ENCODE measurements around the gene CDK5RAP2.
"Not testable (repeated sequence)": the region's sequence is repeated elsewhere in the genome, so short reads cannot be mapped to it uniquely, and the experiment has no call there.

CDK5RAP2 gene

DNA sequence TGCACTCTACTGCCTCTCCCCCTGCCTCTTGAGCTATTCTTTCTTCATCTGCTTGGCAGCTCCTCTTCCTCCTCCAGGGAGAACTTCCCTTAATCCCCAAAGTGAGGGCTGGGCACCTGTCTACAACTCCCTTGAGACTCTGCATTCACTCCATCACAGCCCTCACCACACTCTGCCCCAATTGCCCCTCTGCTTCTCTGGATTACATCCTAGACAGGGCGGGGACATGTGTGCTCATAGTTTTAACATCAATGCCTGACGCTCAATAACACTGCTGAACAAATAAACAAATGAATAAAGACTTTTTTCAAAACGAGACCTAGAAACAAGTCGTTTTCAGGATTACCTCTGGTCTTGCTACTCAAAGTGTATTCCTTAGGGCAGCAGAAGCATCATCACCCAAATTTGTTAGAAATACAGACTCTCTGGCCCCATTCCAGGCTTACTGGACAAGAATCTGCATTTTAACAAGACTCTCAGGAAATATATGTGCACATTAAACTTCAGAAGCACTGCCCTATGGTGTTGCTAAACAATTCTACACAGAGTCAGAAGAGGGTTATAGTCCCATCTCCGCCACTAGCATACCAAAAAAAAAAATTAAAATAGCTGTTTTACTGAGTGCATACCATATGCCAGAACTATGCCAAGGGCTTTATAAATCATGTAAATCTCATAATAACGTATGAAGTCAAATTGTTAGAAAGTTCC is 115.6 kb downstream of the CDK5RAP2 start:
- no peak for DNase-seq

- DNase-seq, result no peak
Measured at GRCh38 chr9:120463765-120464164, 116.2 kb downstream of the CDK5RAP2 start.

DNA sequence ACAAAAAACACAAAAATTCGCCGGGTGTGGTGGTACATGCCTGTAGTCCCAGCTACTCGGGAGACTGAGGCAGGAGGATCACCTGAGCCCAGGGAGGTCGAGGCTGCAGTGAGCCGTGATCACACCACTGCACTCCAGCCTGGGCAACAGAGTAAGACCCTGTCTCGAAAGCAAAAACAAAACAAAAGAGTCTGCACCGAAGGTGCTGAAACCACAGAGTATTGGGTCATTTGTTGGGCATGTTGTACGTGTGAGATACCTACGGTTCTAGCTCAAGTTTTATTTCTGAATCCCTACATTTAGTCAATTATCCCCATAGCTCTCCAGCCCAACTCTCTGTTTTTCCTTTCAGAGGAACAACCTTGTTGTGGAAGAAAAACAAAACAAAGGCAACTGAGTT is 118.3 kb downstream of the CDK5RAP2 start:
- not testable (repeated sequence) for DNase-seq

DNA sequence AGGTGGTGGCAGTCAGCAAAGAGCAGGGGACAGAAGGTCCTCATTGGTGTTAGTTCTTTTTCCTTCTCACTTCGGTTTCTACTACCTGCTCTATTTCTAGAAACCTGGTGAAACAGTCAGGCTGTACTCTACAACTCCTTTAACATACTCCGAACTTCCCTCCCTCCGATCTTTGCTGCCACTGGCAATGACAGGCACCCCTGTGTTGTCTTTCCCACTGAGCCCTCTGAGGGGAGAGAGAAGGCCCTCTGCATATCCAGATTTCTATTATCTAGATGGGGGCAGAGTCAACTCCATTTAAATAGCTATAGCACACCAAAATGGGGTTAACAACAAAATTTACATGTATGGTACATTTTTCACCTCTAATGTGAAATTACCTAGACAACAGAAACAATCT is 123.7 kb downstream of the CDK5RAP2 start:
- no peak for DNase-seq

- DNase-seq, result no peak
Measured at GRCh38 chr9:120454467-120454866, 125.5 kb downstream of the CDK5RAP2 start.

DNA sequence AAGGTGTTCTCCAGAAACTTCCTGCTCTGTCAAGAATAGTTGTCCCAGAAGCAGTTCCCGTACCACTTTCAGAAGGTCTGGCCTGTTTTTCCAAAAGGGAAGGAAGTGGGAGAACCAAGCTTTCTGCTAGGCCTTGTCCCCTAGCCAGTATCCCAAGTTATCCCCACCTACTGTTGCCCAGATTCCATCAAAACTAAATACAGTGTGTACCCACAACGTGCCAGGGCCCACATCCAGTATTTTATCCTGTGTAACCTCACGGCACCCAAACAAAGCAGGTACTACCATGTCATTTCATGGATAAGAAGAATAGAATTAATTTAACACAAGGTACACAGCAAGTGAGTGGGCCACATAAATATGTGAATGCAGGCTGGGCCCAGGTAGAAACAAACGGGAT is 126.2 kb downstream of the CDK5RAP2 start:
- DNase-seq, result no peak

DNA sequence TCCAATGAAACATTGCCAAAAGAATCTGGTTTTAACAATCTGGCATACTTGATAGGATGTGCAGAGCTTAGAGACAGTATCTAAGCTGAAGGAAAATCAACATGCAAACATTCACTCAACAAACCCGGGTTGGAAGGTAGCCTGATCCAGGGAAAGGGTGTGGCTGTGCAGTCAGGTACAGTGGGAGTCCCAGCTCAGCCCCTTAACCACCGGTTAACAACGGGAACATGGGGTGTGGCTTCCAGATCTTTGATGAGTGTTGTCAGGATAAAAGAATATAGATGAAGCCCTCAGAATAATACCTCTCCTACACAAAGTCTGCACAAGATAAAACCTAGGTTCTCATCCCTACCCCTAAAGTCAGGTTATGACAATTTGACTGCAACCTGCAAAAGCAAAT is 127.3 kb downstream of the CDK5RAP2 start:
- no peak for DNase-seq

GRCh38 chr9:120450916-120451315 is 129.1 kb downstream of the CDK5RAP2 start:
- DNase-seq, result no peak

DNA sequence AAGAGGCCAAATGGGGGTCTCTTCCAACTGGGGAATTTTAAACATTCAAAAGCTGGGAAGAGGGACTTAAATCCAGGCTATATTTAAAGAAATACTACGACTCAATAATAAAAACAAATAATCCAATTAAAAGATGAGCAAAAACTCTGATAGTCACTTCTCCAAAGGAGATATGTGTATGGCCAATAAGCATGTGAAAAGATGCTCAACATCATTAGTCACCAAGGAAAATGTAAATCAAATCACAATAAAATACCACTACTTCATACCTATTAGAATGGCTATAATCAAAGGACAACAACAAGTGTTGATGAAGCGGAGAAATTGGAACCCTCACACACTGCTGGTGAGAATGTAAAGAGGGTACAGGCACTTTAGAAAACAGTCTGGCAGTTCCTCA is 130.4 kb downstream of the CDK5RAP2 start:
- no peak for DNase-seq

- DNase-seq, result no peak
Measured at GRCh38 chr9:120447959-120448500, 131.9 kb downstream of the CDK5RAP2 start.

- no peak for DNase-seq
Measured at GRCh38 chr9:120446671-120447070, 133.3 kb downstream of the CDK5RAP2 start.

DNA sequence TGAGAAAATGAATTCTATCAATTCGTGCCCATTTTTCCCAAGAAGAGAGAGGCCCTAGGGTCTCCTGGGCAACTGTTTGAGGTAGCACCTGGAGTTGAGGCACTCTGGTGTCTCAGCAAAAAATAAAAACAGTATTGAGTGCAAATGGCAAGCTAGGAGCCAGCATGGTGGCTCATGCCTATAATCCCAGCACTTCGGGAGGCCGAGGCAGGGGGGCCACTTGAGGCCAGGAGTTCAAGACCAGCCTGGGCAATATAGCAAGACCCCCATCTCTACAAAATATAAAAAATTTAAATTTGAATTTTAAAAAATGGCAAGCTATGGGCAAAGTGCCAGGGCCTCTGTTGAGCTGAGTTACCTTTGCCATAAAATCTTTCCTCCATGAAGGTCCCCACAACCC is 136.0 kb downstream of the CDK5RAP2 start:
- no peak for DNase-seq

- no peak for DNase-seq
Measured at GRCh38 chr9:120443489-120443888, 136.5 kb downstream of the CDK5RAP2 start.

DNA sequence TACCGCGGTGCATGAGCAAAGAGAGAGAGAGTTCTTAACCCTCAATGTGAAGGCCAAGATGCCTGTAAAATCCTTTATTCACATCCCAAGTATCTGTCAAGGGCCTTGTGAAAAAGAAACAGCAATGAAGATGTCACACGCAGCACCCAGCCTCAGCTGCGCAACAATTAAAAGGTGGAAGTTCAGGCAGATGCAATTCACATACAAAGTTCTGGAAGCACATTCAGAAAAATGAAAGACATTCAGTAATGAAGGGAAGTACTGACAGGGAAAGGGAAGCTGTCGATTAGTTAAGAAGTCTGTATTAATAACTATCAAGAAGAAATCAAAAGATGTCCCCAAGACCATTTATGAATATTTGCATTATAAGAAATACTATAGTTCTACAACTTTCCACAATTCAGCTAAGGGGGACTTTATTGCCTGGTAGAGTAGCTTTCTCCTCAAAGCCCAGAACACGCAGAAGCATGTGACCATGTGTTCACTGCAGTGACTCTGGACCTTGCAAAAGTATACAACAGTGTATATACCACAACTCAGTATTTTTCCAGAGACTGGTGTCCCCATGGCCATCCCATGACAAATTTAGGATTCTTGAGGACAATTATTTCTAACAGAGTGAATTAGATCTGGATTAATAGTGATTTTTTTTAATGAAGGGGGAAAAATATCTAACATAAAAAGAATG is 137.5 kb downstream of the CDK5RAP2 start:
- no peak for DNase-seq

DNA sequence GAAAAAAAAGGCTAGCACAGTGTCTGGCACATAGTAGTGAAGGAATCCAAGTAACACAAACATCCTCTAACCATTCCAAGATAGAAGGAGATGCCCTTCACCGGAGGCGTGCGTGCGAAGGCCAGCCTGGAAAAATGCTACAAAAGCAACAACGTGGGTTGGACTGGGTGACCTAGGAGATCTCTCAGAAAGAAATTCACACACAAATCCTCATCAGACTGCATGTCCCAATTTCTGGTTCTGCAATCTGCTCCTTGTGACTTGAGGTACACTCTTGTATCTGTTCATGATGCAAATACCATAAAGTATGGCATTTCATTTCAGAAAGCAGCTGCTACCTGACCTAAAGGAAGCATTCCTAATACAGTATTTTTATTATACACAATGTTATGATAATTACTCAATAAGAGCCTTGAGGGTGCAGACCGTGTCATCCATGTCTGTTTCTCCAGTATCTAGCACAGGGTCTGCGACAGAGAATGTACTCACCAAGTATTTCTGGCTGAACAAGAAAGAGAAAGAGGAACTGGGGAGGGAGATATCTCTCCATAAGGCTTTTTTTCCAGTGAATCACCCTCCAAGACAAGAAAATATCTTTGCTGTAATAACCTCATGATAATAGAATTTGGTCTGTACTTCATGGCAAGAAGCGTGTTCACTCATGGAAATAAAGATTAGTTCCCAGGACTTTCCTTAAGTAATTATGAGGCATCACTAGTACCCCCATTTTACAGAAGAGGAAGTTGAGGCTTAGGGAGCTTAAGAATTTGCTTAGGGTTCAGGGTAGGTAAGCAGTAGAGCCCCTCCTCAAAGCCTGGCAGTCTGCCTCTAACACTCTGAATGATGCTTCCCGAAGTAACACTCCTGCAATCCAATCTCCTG is 138.3 kb downstream of the CDK5RAP2 start:
- no peak for DNase-seq

DNA sequence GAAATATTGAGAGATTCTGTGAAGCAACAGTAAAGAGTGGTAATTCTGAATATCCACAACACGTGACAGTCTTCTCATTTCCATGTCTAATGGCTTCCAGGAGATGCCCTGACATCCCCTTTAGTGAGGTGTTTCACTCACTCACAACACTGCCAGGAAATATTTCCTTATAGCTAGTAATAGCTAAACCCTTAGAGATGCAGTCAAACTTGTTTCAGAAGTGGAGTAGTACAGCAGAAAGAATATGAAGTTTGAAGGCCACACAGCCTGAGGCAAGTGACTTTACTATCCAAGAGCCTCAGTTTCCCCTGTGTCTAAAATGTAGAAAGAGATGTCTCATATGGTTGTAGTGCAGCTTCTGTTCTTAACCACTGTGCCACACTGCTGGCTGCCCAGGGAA is 139.2 kb downstream of the CDK5RAP2 start:
- DNase-seq, result no peak

GRCh38 chr9:120439926-120440325 is 140.0 kb downstream of the CDK5RAP2 start:
- no peak for DNase-seq

GRCh38 chr9:120438836-120439546 is 141.0 kb downstream of the CDK5RAP2 start:
- DNase-seq, result no peak

- DNase-seq, result no peak
Measured at GRCh38 chr9:120438111-120438510, 141.9 kb downstream of the CDK5RAP2 start.

DNA sequence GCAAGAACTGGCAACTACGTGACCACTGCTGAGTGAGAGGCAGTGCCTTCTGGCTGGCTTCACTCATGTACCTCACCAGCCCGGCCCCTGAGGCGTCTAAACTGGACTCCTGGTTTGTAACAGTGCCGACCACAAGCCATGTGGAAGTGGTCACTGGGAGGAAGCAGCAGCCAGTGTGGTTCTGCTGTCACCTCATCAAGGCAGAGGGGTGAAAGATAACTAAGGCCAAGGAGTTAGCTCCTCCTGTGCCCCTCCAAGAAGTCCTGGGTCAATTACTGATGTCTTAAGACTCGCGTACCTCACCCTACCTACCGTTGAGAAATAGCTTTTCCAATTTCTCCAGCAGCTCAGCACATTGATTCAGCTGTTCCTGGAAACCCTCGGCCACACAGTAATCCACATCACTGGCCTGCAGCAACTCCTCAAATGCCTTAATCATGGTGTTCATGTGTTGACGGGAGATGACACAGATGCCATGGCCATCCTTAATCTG is 142.9 kb downstream of the CDK5RAP2 start:
- DNase-seq, result no peak

DNA sequence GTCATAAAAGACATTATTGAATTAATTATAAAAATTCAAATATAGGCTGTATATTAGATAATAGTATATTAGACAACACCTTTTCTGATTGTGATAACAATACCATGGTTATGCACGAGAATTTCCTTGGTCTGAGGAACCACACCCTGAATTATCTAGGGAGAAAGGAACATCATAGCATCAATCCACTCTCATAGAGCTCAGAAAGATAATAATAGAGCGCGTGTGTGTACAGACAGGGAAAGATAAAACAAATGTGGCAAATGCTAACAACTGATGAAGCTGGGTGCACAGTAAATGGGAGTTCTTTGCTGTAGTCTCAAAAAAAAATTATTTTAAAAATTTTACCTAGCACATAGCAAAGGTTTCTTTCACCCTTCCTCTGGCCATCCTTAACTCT is 143.5 kb downstream of the CDK5RAP2 start:
- no peak for DNase-seq

DNA sequence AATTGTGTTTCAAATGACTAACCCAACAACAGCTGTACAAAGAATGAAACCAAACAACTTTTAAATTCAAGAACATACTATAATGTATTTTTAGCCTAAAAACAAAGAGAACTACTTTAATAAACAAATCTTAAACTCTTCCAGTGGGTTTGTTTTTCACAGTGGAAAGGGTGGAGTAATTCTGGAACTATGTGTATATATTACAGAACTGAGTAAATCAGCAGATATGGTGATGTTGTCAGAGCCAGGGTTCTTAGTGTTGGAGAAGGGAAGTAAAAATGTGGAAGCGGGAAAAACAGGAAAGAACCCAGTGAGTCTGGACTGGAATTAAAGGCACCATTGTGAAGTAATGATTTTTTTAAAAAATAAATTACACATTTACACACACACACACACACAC is 144.9 kb downstream of the CDK5RAP2 start:
- no peak for DNase-seq

DNA sequence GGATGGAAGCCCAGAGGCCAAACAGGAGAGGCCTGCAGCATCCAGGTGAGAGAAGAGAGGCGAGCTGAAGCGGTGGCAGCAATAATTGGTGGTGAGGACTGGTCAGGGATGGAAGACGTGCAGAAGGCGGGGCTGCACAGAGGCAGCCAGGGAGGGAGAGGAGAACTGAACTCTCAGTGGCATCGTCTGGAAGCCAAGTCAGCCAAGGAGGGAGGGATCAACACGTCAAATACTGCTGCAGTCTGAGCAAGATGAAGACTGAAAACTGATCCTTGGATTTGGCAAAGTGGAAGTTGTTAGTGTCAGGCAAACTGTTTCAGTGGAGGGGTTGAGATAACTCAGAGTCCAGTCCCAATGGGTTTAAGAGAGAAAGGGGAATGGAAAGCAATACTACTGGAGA is 145.4 kb downstream of the CDK5RAP2 start:
- DNase-seq, result no peak

All from hippocampal formation (tissue), 2 donors.